ENCODE data around the gene OGFOD2.

OGFOD2 gene

DNA sequence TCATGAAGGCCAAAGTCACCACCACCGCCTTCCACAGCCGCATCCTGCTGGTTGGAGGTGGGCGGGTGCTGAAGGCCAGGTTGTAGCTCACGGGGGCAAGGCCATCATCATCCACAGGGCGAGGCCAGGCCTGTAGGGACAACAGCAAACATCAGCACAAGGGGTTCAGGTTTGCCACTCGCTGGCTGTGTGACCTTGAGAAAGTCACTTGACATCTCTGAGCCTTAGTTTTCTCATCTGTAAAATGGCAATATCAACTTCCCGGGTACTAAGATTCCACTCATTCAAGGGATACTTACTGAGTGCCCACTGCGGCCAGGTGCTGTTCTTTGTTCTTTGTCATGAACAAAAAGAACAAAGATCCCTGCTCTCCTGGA lies 14.9 kb upstream of the OGFOD2 start:
- DNase-seq (ENCODE audit: low read depth): no peak
- TF ChIP-seq, protein P1, sequence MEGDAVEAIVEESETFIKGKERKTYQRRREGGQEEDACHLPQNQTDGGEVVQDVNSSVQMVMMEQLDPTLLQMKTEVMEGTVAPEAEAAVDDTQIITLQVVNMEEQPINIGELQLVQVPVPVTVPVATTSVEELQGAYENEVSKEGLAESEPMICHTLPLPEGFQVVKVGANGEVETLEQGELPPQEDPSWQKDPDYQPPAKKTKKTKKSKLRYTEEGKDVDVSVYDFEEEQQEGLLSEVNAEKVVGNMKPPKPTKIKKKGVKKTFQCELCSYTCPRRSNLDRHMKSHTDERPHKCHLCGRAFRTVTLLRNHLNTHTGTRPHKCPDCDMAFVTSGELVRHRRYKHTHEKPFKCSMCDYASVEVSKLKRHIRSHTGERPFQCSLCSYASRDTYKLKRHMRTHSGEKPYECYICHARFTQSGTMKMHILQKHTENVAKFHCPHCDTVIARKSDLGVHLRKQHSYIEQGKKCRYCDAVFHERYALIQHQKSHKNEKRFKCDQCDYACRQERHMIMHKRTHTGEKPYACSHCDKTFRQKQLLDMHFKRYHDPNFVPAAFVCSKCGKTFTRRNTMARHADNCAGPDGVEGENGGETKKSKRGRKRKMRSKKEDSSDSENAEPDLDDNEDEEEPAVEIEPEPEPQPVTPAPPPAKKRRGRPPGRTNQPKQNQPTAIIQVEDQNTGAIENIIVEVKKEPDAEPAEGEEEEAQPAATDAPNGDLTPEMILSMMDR (IDR thresholded peaks at IDR 0.05; ENCODE audit: control insufficient read depth, insufficient read depth, low read depth, low read length, missing control alignments): no peak
- H3K4me3 ChIP-seq (ENCODE audit: control insufficient read depth, low read depth, low read length): no peak overlapping the region

DNA sequence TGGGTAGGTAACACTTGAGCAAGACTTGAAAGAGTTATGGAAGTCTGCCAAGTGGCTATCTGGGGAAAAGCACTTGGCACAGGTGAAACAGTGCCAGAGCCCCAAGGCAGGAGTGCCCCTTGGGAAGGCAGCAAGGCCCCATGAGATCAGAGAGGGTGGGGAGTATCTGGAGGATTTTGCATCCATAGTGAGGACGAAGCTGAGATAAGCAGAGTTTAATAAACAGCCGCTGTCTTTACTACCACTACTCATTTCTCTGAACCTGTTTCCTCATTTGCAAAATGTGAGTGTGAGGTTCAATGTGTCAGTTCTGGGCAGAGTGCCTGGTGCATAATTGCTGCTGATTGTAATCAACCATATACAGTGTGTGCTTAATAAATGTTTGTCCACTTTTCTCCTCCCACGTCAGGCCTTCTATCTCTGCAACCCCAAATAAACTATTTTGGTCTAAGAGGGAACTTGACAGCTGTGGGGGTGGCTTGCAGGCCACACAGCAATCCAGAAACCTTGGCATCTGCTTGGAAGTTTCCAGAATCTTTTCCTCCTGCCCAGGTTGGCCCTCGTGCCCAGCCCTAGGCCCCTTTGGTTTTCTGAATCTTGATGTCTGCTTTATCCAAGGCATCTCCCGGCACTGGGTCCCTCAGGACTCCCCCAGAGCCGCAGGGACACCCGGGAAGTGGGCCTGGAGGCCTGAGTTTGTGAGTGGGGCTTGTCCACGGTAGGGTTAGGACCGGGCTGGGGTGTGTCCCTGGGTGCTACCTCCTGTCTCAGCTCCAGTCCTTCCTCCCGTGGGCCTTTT lies 13.3 kb upstream of the OGFOD2 start:
- TF ChIP-seq, protein P1 (IDR thresholded peaks at IDR 0.05; ENCODE audit: control insufficient read depth, insufficient read depth, low read depth, low read length, missing control alignments): no peak
- DNase-seq (ENCODE audit: low read depth): no peak

DNA sequence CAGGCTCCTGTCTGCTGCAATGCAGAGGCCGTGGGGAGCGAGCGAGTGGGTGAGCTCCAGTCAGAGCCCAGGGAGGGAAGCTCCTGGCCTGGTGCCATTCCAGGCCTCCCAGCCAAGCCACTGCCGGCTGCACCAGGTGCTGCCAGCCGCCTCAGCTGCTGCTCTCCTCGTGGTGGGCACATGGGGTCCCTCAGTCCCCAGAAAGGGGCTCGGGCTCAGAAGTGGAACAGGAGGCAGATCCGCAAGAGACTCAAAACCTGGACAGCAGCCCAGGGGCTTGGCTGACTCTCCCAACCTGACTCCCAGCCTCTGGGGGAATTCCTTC lies 11.1 kb upstream of the OGFOD2 start:
- no peak for DNase-seq (ENCODE audit: low read depth)
- H3K4me3 ChIP-seq (ENCODE audit: control insufficient read depth, low read depth, low read length): no peak overlapping the region
- TF ChIP-seq, protein P1 (IDR thresholded peaks at IDR 0.05; ENCODE audit: control insufficient read depth, insufficient read depth, low read depth, low read length, missing control alignments): no peak

More for the DNA sequence above, 13.3 kb upstream of the OGFOD2 start:
- no peak overlapping the region for H3K4me3 ChIP-seq (ENCODE audit: control insufficient read depth, low read depth, low read length)

DNA sequence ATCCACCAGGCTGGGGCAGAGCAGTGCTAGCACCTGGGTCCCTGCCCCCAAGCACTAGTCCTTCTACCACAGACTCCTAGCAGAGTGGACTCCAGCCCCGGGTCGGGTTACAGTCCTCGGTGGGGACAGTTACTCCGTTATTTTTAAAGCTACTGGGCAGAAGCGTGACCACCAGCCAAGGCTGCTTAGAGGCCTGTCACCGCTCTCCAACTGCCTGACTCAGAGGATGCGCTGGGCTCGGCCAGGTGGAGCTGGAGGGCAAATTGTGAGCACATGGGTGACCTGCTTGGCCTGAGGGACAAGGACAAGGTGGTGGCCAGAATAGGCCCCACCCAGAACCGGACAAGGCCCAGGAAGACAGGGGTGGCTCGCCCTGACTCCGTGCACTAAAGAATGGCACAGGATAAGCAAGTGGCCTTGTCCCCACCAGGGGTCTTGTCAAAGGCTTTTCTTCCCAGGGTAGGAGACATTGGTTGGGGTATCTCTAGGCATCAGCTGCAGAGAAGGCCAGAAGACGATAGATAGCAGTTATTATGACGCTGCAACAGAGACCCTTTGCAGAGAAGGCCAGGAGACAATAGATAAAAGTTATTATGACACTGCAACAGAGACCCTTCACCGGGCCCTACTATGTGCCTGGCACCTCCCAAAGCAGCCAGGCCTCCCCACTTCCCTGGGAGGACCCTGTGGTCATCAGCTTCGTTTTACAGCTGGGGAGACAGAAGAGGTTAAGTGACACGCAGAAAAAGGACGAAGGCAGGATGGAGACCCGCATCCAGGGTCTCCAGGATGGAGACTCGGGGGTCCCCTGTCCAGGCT lies 10.4 kb upstream of the OGFOD2 start:
- H3K4me3 ChIP-seq (ENCODE audit: control insufficient read depth, low read depth, low read length): no peak overlapping the region
- TF ChIP-seq, protein P1 (IDR thresholded peaks at IDR 0.05; ENCODE audit: control insufficient read depth, insufficient read depth, low read depth, low read length, missing control alignments): no peak
- no peak for DNase-seq (ENCODE audit: low read depth)

DNA sequence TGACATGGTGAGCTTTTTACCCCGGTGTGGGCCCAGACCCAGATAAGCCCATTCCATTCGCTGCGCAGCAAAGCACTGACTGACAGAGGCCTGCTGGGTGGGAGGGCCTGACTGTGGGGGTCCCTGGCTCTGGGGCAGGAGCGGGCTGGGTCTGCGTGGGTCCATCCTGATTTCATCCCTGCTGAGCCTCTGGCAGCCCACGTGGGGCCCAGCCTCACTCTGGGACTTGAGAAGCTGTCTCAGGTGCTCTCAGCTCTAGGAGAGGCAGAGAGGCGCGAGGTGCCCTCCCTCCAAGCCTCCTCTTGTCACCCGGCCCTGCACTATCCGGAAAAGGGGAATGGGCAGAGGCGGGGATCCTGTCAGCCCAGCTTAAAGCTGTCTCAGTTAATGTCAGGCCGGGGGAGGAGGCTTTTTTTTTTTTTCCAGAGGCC lies 9.7 kb upstream of the OGFOD2 start:
- TF ChIP-seq, protein P1 (IDR thresholded peaks at IDR 0.05; ENCODE audit: control insufficient read depth, insufficient read depth, low read depth, low read length, missing control alignments): no peak
- H3K4me3 ChIP-seq (ENCODE audit: control insufficient read depth, low read depth, low read length): no peak overlapping the region
- no peak for DNase-seq (ENCODE audit: low read depth)

DNA sequence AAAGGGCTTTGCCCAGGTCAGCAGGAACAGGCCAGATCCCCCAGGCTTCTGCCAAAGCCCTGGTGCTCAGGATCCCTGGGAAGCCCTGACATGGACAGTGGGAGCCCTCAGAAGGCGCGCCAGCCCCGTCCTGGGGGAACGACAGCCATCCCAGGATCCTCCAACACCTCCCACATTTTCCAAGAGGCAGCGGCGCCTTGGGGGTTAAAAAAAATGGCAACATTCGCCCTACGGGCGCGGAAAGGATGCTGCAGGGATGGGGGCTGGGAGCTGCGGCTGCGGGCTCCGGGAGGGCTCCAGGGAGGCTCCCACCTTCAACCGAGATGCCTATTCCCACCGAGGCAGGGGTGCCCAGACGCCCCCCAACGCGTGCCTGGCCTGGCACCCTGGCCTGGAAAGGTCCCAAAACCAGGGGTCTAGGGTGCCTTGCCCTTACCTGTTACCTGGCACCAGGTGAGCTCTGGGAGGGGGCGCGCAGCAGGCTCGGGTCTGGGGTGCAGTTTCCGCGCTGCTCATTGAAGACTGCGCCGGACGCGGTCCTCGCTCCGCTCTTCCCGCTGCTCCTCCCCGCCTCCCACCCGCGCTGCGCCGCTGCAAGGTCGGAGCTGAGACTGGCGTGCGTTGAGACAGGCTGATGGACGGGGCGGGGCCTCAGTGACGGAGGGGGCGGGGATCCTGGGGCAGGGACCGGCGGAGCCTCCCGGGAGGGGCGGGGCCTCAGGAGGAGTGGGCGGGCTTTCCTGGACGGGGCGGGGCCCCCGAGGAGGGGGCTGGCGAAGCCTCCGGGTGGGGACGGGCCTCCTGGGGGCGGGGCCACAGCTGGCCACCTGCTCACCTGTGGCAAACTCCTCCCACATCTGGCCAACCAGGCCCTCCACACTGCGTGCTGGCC lies 8.9 kb upstream of the OGFOD2 start, which contains the start of gene ABCB9:
Gene ABCB9, minus strand, starts transcription at position 613 of the 892 bp plus-strand sequence. CDS start 6,228 bp downstream, outside the sequence.
- DNase-seq (ENCODE audit: low read depth): peak; percentile 29
- peak within 1 kb of the TSS; percentile 61 for H3K4me3 ChIP-seq (ENCODE audit: control insufficient read depth, low read depth, low read length)
- TF ChIP-seq, protein P1 (IDR thresholded peaks at IDR 0.05; ENCODE audit: control insufficient read depth, insufficient read depth, low read depth, low read length, missing control alignments): no peak

All from AG09309 (cell line).